Measurements from ENCODE around the gene ZNF350.

GRCh38 chr19:51926426-51926783 is 60.2 kb downstream of the ZNF350 start:
- TF ChIP-seq CTCF (IDR thresholded peaks at IDR 0.05; ENCODE audit: insufficient read depth, low read depth, low read length) = no peak
- no peak for TF ChIP-seq EZH2 (IDR thresholded peaks at IDR 0.05; ENCODE audit: insufficient read depth, low read length)

All from astrocyte (in vitro differentiated cells and primary cell).